CD4-positive, alpha-beta T cell treated with Interleukin-6 at 100 ng/mL for 8 hours (primary cell): ENCODE data around the gene MAP7D2.

Experiments used
- DNase-seq: peaks from one replicate; pipeline ENCODE4 v3.0.0-alpha.2; 2020; ENCODE audit warnings: mixed read lengths, low spot score

The MAP7D2 gene

GRCh38 chrX:20112022-20112774 lies 4.5 kb downstream of the MAP7D2 start:
- DNase-seq, result no peak

GRCh38 chrX:20111271-20111670 lies 5.4 kb downstream of the MAP7D2 start:
- no peak for DNase-seq

DNA sequence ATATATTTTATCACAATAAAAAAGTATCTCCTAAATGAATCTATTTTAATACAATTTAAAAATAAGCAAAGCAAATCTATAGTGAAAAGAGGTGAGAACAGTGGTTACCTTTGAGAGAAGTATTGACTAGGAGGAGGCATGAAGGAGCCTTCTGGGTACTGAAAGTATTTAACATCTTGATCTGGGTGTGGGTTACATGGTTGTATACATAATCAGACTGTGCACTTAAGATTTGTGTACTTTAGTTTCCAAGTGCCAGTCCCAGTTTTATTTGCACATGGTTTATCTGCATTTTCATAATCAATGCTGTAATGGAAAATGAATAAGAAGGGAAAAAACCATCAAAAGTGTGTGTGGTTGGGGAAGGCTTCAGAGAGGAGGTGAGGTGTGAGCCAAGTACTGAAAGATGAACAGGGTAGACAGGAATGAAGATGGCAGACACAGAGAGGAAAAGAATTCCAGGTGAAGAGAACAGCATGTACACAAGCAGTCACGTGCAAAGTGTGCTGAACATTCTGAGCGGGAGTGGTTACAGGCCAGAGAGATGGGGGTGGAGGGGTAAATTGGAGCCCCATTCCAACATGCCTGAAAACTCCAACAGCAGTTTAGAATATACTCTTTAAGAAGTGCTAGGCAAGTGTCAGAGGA lies 14.6 kb downstream of the MAP7D2 start:
- no peak for DNase-seq

- no peak for DNase-seq
These were observed 25.2 kb downstream of the MAP7D2 start for GRCh38 chrX:20091499-20091898.

GRCh38 chrX:20089845-20090244 lies 26.9 kb downstream of the MAP7D2 start:
- DNase-seq, result no peak

DNA sequence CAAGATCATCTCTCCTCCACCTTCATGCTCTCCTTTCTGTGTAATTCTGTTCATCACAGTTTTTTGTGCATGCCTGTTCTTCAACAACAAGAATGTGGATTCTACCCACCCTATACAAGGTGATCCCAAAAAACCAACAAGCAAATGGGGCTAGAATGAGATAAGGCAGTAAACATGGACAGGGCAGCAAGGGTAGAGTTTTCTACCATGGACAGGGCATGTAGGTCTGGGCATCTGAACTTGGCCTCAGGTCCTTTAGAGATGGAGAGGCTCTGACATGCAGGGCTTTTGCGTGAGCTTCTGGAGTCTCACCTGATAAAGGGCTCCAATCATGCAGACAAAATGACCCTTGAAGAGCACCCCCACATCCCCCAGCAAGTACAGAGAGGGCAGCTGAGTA lies 36.4 kb downstream of the MAP7D2 start:
- DNase-seq, result no peak

GRCh38 chrX:20071511-20072079 lies 45.1 kb downstream of the MAP7D2 start:
- DNase-seq, result no peak

DNA sequence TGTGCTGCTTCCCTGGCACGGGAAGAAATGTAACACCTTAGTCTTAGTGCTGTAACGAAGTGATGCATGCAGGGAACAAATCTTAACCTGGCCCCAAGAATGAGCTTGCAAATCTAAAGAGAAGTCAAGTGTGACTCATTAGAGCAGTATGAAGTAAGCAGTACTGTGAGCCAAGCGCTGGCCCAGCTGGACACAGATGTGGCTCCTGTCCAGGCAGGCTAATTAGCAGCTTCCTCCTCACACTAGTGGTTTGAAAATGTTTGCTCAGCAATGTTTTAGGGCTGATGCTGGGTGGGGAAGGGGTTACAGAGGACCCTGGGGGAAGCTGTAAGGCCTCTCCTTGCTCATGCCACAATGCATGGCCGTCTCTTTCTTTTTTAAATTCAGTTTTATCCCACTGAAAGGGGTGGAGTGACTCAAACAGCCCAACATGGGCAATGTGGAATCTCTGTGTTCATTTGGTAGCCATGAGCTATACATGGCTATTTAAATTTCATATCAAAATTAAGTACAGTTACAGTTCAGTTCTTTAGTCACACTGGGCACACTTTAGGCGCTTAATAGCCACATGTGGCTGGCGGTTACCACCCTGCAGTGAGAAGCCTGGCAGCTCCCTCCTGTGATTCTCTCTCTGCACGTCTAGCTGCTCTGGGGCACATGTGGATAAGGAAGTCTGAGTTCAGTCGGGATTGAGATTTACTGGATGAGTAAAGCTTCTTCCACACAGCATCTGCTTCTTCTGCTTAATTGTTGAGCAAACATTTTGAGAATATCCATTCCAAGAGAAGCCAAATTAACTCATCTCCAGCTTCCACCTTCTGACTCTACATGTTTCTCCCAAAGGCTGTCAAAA lies 48.8 kb downstream of the MAP7D2 start:
- no peak for DNase-seq

DNA sequence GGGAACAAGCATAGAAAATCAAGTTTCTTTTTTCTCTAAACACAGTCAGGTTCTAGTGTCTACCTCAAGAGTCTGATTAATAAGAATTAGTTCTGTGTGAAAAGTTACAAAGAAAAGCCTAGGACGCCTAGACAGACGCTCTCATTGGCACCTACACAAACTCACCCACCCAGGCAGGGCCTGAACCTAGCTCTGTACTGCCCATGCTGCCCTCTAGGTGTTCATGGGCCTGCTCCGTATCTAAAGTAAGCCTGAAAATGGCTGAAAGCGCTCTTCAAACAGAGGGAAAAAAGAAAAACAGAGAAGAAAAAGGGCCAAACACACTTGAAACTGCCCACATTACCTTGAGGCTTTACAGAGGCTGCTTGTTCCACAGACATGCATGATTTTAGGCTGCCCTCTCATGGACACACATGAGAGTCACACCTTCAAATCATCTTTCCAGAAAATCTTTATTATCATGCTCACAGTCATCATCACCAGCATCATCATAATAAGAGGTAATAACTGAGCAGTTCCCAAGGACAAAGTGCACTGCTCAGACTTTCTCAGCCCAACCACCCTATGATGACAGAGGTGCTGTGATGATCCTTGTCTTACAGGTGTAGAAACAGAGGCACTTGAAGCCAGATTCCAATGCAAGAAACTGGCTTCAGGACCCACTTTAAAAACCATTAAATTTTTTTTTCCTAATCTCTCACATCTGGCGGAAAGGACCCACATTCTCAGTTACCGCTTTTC lies 49.6 kb downstream of the MAP7D2 start:
- no peak for DNase-seq

GRCh38 chrX:20063716-20064351 lies 52.9 kb downstream of the MAP7D2 start:
- DNase-seq, result no peak

DNA sequence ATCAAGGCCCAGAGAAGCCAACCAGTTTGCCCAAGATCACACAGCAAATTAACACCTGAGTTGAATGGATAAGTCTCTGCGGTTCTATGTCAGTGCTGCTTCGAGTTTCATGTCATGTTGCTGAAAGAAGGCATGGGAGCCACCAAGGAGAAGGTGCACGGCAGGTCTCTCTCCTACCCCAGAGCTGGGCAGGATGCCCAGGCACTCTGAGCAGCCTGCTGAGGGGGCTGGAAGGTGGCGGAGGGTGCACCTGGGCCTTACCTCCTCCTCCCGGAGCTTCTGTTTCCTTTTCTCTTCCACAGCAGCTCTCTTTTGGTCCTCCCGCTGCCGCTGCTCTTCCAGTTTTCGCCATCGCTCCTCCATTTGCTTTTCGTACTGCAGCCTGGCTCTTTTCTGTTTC lies 53.6 kb downstream of the MAP7D2 start:
- DNase-seq, result no peak

DNA sequence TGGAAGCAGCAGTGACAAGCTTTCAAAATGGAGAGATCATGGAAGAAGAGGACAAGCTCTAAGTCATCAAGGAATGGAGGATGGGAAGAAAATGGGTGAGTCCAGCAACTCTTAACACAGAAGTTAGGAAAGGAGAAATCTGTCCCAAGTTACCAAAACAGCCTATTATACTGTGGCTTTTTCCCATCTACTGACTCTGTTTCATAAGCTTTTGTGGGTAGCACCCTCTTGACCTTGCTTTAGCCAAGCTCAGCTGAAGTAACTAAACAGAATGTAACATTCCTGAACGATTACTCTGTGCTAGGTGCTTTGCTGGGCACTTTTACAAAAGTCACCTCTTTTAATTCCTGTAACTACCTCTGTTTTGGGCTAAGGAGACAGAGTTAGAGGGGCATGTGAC lies 54.9 kb downstream of the MAP7D2 start:
- no peak for DNase-seq

GRCh38 chrX:20060961-20061748 lies 55.6 kb downstream of the MAP7D2 start:
- no peak for DNase-seq

- no peak for DNase-seq
These were observed 57.1 kb downstream of the MAP7D2 start for GRCh38 chrX:20059467-20060128.

- no peak for DNase-seq
These were observed 59.2 kb downstream of the MAP7D2 start for GRCh38 chrX:20057479-20057878.

- no peak for DNase-seq
These were observed 60.0 kb downstream of the MAP7D2 start for GRCh38 chrX:20056704-20057103.

- no peak for DNase-seq
These were observed 63.2 kb downstream of the MAP7D2 start for GRCh38 chrX:20053537-20053936.

DNA sequence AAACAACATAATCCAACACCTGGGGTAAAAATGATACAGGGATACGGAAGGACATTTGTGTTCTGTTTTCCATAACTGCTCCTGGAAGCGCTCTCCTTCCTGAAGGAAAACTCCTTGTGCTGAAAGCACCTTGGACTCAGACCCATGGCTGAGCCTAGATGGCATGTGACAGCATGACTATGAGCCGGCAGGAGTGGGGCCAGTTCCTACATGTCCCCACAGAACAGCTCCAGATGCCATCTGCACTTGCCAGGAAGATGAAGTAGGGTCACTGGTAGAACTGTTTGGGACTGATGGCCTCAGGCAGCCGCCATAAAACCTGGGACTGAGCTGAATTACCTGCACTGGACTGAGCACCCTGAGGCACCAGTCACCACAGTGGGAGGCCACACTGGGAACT lies 69.8 kb downstream of the MAP7D2 start:
- DNase-seq, result no peak

DNA sequence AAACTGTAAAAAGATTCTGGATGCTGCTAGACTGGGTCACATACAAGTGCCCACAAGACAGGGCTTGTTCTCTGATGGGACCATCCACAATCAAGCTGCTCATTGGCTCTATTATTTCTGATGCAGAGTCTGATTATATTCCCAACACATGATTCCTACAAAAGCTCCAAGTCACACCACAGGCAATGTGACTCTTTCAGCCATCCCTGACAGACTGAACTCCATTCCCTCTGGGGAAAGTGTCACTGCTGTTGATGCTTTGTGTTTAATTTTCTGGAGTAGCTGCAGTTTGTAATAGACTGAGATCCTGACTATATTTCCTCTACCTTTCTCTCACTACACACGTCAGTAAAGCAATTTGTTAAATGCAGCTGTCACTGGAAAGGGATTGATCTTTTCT lies 70.5 kb downstream of the MAP7D2 start:
- no peak for DNase-seq

DNA sequence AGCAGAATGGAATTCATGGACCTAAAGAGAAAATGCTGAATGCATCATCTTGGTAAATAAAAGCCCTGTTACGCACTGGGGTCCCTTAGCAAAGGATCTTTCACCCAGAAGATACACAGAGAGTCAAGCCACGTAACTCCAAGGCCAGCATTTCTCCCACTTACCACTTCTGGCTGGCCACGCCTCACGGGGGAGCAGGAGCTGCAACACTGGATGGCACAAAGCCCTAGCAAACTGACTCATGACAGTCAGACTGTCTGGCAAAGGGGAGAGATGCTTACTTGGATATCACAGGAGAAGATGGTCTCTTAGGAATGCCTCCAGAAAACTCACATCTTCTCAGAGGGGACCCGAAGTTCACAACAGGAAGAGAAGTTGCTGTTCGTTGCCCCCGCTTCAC lies 74.5 kb downstream of the MAP7D2 start:
- DNase-seq, result no peak
